Vagina (tissue), 2 donors: ENCODE measurements around the gene ZNF516. TPM values are rescaled to one million over a fixed set of nuclear protein-coding genes. Genes with fewer than 3 reads are reported as not detected.

Experiments
- DNase-seq, 2 donors: peaks; one replicate each; pipeline ENCODE4 v3.0.0-alpha.2; 2017; ENCODE audit errors: extremely low spot score in 2 of 2
- H3K27ac ChIP-seq: fragments of 200-600 bp; sonication (generic); one replicate; pipeline ENCODE4 v1.5.1; 2019
- H3K27me3 ChIP-seq: fragments of 200-600 bp; sonication (generic); one replicate; pipeline ENCODE4 v1.5.1; 2019
- H3K36me3 ChIP-seq, 2 donors: fragments of 200-600 bp; sonication (generic); one replicate each; pipeline ENCODE4 v1.5.1; 2017 to 2019
- H3K4me1 ChIP-seq: fragments of 200-600 bp; sonication (generic); one replicate; pipeline ENCODE4 v1.5.1; 2019
- H3K4me3 ChIP-seq, 2 donors: fragments of 200-600 bp; sonication (generic); 1 replicate in 1 of 2; 2 replicates in 1 of 2; pipeline ENCODE4 v1.5.1; 2016 to 2019
- H3K9me3 ChIP-seq: fragments of 200-600 bp; sonication (generic); one replicate; pipeline ENCODE4 v1.5.1; 2019
- CTCF ChIP-seq, 3 experiments: fragments of 450-650 bp in 2 of 3; fragments of 200-600 bp in 1 of 3; sonication (generic) in 1 of 3; IDR thresholded peaks; one replicate each; pipeline ENCODE4 v1.5.1; 2017 to 2019; ENCODE audit warnings: antibody characterized with exemption in 3 of 3, mild to moderate bottlenecking in 2 of 3, moderate library complexity in 2 of 3
- POLR2A ChIP-seq, 2 donors: fragments of 450-650 bp; IDR thresholded peaks; one replicate each; pipeline ENCODE4 v1.6.1; 2017; ENCODE audit warnings: antibody characterized with exemption in 2 of 2, mild to moderate bottlenecking in 2 of 2, moderate library complexity in 2 of 2
- POLR2AphosphoS5 ChIP-seq, 2 donors: sonication (generic); formaldehyde crosslinking; IDR thresholded peaks; one replicate each; pipeline ENCODE4 v1.9.0; 2017; ENCODE audit warnings: antibody characterized with exemption in 2 of 2, mild to moderate bottlenecking in 2 of 2, low read depth in 1 of 2; ENCODE audit not compliant: insufficient read depth in 1 of 2
- intact Hi-C: fragments of 100-400 bp; cut with DNase I; formaldehyde crosslinking; loops from one replicate; pipeline ENCODE4 v1.15.1; 2023
- total RNA-seq: library from RNA; depleted of rRNA; stranded (reverse); fragments of >200 nt; gene quantifications from one replicate; pipeline ENCODE4 v1.2.3, GENCODE V29; 2016

The ZNF516 gene
- total RNA-seq, 1 donor from 2014 or later: 46.4 TPM

GRCh38 chr18:76518860-76519538, 24.0 kb upstream of the ZNF516 start:
- H3K36me3 ChIP-seq: no peaks in the 10 kb centered on the region
- H3K27ac ChIP-seq: peak overlapping the region; percentile 91
- intact Hi-C loops: no loop called here
- no peak for DNase-seq
- H3K27me3 ChIP-seq: no peaks in the 10 kb centered on the region
- H3K4me3 ChIP-seq: peak overlapping the region; percentile 30 to 38
- TF ChIP-seq POLR2A (IDR thresholded peaks at IDR 0.05): no peak
- peak in 1 of 2 donors; percentile 1 for TF ChIP-seq POLR2AphosphoS5 (IDR thresholded peaks at IDR 0.05; ENCODE audit: insufficient read depth in 1 of 2, low read depth in 1 of 2)
- no peak for TF ChIP-seq CTCF (IDR thresholded peaks at IDR 0.05)
- no peaks in the 10 kb centered on the region for H3K4me1 ChIP-seq
- H3K9me3 ChIP-seq: no peaks in the 10 kb centered on the region

- TF ChIP-seq POLR2AphosphoS5 (IDR thresholded peaks at IDR 0.05; ENCODE audit: insufficient read depth in 1 of 2, low read depth in 1 of 2) (peak in 1 of 2 donors; percentile 68), CTCF (IDR thresholded peaks at IDR 0.05) (no peak)
- H3K9me3 ChIP-seq: no peaks in the 10 kb centered on the region
- no peak for DNase-seq
- peak overlapping the region; percentile 91 for H3K27ac ChIP-seq
- no peaks in the 10 kb centered on the region for H3K27me3 ChIP-seq
- intact Hi-C loops: no loop called here
- no peaks in the 10 kb centered on the region for H3K36me3 ChIP-seq
- H3K4me1 ChIP-seq: no peaks in the 10 kb centered on the region
- H3K4me3 ChIP-seq: peak overlapping the region; percentile 30 to 38
These were observed 23.2 kb upstream of the ZNF516 start for GRCh38 chr18:76518123-76518859.

- Histone ChIP-seq H3K27ac (no peak overlapping the region), H3K9me3 (no peaks in the 10 kb centered on the region), H3K36me3 (no peaks in the 10 kb centered on the region), H3K4me1 (no peaks in the 10 kb centered on the region), H3K27me3 (no peaks in the 10 kb centered on the region), H3K4me3 (no peak overlapping the region)
- intact Hi-C loops: no loop called here
- DNase-seq: no peak
- no peak for TF ChIP-seq POLR2A (IDR thresholded peaks at IDR 0.05)
- TF ChIP-seq POLR2AphosphoS5 (IDR thresholded peaks at IDR 0.05; ENCODE audit: insufficient read depth in 1 of 2, low read depth in 1 of 2): no peak
- TF ChIP-seq CTCF (IDR thresholded peaks at IDR 0.05): no peak
These were observed 20.5 kb upstream of the ZNF516 start for GRCh38 chr18:76515576-76515975.

- no peaks in the 10 kb centered on the region for H3K27me3 ChIP-seq
- no peaks in the 10 kb centered on the region for H3K9me3 ChIP-seq
- no peak overlapping the region for H3K4me3 ChIP-seq
- no peak overlapping the region for H3K27ac ChIP-seq
- intact Hi-C loops: no loop called here
- no peaks in the 10 kb centered on the region for H3K4me1 ChIP-seq
- H3K36me3 ChIP-seq: no peaks in the 10 kb centered on the region
- DNase-seq: no peak
- TF ChIP-seq POLR2A (IDR thresholded peaks at IDR 0.05): no peak
These were observed 19.5 kb upstream of the ZNF516 start for GRCh38 chr18:76514573-76514972.

- intact Hi-C loops: no loop called here
- H3K27ac ChIP-seq: no peak overlapping the region
- H3K36me3 ChIP-seq: no peaks in the 10 kb centered on the region
- no peaks in the 10 kb centered on the region for H3K9me3 ChIP-seq
- no peaks in the 10 kb centered on the region for H3K4me1 ChIP-seq
- no peak overlapping the region for H3K4me3 ChIP-seq
- no peak for DNase-seq
- no peak for TF ChIP-seq POLR2AphosphoS5 (IDR thresholded peaks at IDR 0.05; ENCODE audit: insufficient read depth in 1 of 2, low read depth in 1 of 2)
- no peak for TF ChIP-seq POLR2A (IDR thresholded peaks at IDR 0.05)
- TF ChIP-seq CTCF (IDR thresholded peaks at IDR 0.05): no peak
- no peaks in the 10 kb centered on the region for H3K27me3 ChIP-seq
These were observed 12.9 kb upstream of the ZNF516 start for GRCh38 chr18:76507830-76508385.
